ENCODE data around the gene RFTN2. TPM values are rescaled to one million over a fixed set of nuclear protein-coding genes. Genes with fewer than 3 reads are reported as not detected.
"Not testable (repeated sequence)": the region's sequence is repeated elsewhere in the genome, so short reads cannot be mapped to it uniquely, and the experiment has no call there.

The RFTN2 gene
- total RNA-seq, 1 experiment from 2014 or later, result 5.8 TPM

GRCh38 chr2:197695971-197696370 lies 20.6 kb upstream of the RFTN2 start:
- H3K4me1 ChIP-seq (ENCODE audit: insufficient read depth, low read length, poor library complexity, severe bottlenecking); H3K27ac ChIP-seq (ENCODE audit: low read depth, low read length, poor library complexity, severe bottlenecking); H3K27me3 ChIP-seq (replicated peaks; ENCODE audit: insufficient read depth, low read depth, low read length, poor library complexity); H3K9me3 ChIP-seq (ENCODE audit: low read depth, low read length, poor library complexity, severe bottlenecking); H3K36me3 ChIP-seq (ENCODE audit: insufficient read depth, low read length, poor library complexity, severe bottlenecking); DNase-seq (ENCODE audit: low spot score); POLR2A ChIA-PET (ENCODE audit: low non-redundant PET); CTCF ChIA-PET; H3K4me3 ChIP-seq (ENCODE audit: low read depth, low read length, poor library complexity, severe bottlenecking); BruUV-seq (replicated peaks); intact Hi-C loops (cut with micrococcal nuclease; ENCODE audit: unreplicated experiment): not testable (repeated sequence)

DNA sequence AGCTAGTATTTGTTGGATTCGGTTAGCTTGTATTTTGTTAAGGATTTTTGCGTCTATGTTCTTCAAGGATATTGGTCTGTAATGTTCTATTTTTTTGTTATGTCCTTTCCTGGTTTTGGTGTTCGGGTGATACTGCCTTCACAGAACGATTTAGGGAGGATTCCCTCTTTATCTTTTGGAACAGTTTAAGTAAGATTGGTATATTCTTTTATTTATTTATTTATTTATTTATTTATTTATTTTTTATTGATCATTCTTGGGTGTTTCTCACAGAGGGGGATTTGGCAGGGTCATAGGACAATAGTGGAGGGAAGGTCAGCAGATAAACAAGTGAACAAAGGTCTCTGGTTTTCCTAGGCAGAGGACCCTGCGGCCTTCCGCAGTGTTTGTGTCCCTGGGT lies 19.8 kb upstream of the RFTN2 start:
- H3K4me3 ChIP-seq (ENCODE audit: low read depth, low read length, poor library complexity, severe bottlenecking); intact Hi-C loops (cut with micrococcal nuclease; ENCODE audit: unreplicated experiment); H3K27ac ChIP-seq (ENCODE audit: low read depth, low read length, poor library complexity, severe bottlenecking); H3K36me3 ChIP-seq (ENCODE audit: insufficient read depth, low read length, poor library complexity, severe bottlenecking); BruUV-seq (replicated peaks); H3K9me3 ChIP-seq (ENCODE audit: low read depth, low read length, poor library complexity, severe bottlenecking); H3K27me3 ChIP-seq (replicated peaks; ENCODE audit: insufficient read depth, low read depth, low read length, poor library complexity); H3K4me1 ChIP-seq (ENCODE audit: insufficient read depth, low read length, poor library complexity, severe bottlenecking); CTCF ChIA-PET; DNase-seq (ENCODE audit: low spot score); POLR2A ChIA-PET (ENCODE audit: low non-redundant PET): not testable (repeated sequence)

GRCh38 chr2:197677483-197677882 lies 2.1 kb upstream of the RFTN2 start:
- no peak overlapping the region for H3K27ac ChIP-seq (ENCODE audit: low read depth, low read length, poor library complexity, severe bottlenecking)
- no peaks in the 10 kb centered on the region for H3K9me3 ChIP-seq (ENCODE audit: low read depth, low read length, poor library complexity, severe bottlenecking)
- H3K27me3 ChIP-seq (replicated peaks; ENCODE audit: insufficient read depth, low read depth, low read length, poor library complexity), result no peaks in the 10 kb centered on the region
- H3K4me1 ChIP-seq (ENCODE audit: insufficient read depth, low read length, poor library complexity, severe bottlenecking), result no peaks in the 10 kb centered on the region
- peak; percentile 42 for DNase-seq (ENCODE audit: low spot score)
- no peak for TF ChIP-seq EZH2 (IDR thresholded peaks at IDR 0.05; ENCODE audit: borderline replicate concordance, low read depth, low read length, poor library complexity, severe bottlenecking)
- TF ChIP-seq, protein P1, sequence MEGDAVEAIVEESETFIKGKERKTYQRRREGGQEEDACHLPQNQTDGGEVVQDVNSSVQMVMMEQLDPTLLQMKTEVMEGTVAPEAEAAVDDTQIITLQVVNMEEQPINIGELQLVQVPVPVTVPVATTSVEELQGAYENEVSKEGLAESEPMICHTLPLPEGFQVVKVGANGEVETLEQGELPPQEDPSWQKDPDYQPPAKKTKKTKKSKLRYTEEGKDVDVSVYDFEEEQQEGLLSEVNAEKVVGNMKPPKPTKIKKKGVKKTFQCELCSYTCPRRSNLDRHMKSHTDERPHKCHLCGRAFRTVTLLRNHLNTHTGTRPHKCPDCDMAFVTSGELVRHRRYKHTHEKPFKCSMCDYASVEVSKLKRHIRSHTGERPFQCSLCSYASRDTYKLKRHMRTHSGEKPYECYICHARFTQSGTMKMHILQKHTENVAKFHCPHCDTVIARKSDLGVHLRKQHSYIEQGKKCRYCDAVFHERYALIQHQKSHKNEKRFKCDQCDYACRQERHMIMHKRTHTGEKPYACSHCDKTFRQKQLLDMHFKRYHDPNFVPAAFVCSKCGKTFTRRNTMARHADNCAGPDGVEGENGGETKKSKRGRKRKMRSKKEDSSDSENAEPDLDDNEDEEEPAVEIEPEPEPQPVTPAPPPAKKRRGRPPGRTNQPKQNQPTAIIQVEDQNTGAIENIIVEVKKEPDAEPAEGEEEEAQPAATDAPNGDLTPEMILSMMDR (conservative IDR thresholded peaks at IDR 0.05; ENCODE audit: low read depth, low read length), result no peak
- intact Hi-C loops (cut with micrococcal nuclease; ENCODE audit: unreplicated experiment), result no loop called here
- no peak overlapping the region for H3K4me3 ChIP-seq (ENCODE audit: low read depth, low read length, poor library complexity, severe bottlenecking)
- H3K36me3 ChIP-seq (ENCODE audit: insufficient read depth, low read length, poor library complexity, severe bottlenecking), result no peaks in the 10 kb centered on the region
- POLR2A ChIA-PET (ENCODE audit: low non-redundant PET), result no interaction called here
- CTCF ChIA-PET, result no interaction called here
- BruUV-seq (replicated peaks), result no TSS peak

GRCh38 chr2:197677056-197677455 lies 1.7 kb upstream of the RFTN2 start:
- Histone ChIP-seq H3K27me3 (replicated peaks; ENCODE audit: insufficient read depth, low read depth, low read length, poor library complexity) (no peaks in the 10 kb centered on the region), H3K27ac (ENCODE audit: low read depth, low read length, poor library complexity, severe bottlenecking) (no peak overlapping the region), H3K36me3 (ENCODE audit: insufficient read depth, low read length, poor library complexity, severe bottlenecking) (no peaks in the 10 kb centered on the region), H3K4me3 (ENCODE audit: low read depth, low read length, poor library complexity, severe bottlenecking) (no peak overlapping the region), H3K9me3 (ENCODE audit: low read depth, low read length, poor library complexity, severe bottlenecking) (no peaks in the 10 kb centered on the region), H3K4me1 (ENCODE audit: insufficient read depth, low read length, poor library complexity, severe bottlenecking) (no peaks in the 10 kb centered on the region)
- no peak for TF ChIP-seq EZH2 (IDR thresholded peaks at IDR 0.05; ENCODE audit: borderline replicate concordance, low read depth, low read length, poor library complexity, severe bottlenecking)
- TF ChIP-seq, protein P1 (conservative IDR thresholded peaks at IDR 0.05; ENCODE audit: low read depth, low read length), result no peak
- intact Hi-C loops (cut with micrococcal nuclease; ENCODE audit: unreplicated experiment), result no loop called here
- ChIA-PET POLR2A (ENCODE audit: low non-redundant PET) (no interaction called here), CTCF (no interaction called here)
- no peak for DNase-seq (ENCODE audit: low spot score)
- BruUV-seq (replicated peaks), result no TSS peak
